Left renal pelvis (tissue), 4 donors: ENCODE measurements around the gene WLS. TPM values are rescaled to one million over a fixed set of nuclear protein-coding genes. Genes with fewer than 3 reads are reported as not detected.

Experiments
- DNase-seq, 4 donors: peaks; one replicate each; pipeline ENCODE4 v3.0.0-alpha.2; 2013; ENCODE audit warnings: low read depth in 4 of 4, low spot score in 3 of 4
- polyA plus RNA-seq, 4 donors: library from polyadenylated mRNA; unstranded; fragments of 120-200 nt; gene quantifications; one replicate each; pipeline ENCODE4 v1.2.1, GENCODE V29; 2013; ENCODE audit not compliant: insufficient read length in 4 of 4

WLS gene
- polyA plus RNA-seq, 4 donors, result 123 to 157 (median 145) TPM

DNA sequence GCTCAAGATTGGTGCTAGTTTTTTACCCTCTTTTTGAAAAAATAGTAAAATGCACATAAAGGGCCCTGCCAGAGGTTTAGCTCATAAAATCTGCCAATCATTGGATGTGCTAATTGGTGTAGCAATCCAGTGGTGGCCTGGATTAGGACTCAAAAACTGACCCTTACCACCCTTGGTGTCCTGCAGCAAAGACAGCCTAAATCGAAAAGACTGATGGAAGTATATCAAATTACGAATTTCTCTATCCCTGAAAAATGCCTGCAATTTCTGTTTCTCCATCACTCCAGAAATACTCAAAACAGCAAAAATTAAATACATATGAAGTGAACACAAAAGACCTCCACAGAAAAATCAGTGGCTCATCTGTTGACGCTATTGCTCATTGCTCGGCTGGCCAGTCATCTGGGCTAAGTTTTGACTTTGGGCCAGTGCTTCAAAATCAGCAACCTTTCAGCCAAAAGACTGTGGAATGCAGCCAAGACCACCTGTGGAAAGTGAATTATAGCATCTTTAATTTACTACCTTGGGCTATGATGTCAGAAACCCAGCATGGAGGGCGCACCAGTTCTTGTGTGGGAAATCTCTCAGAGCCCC, 30.0 kb downstream of the WLS start:
- no peak for DNase-seq

DNA sequence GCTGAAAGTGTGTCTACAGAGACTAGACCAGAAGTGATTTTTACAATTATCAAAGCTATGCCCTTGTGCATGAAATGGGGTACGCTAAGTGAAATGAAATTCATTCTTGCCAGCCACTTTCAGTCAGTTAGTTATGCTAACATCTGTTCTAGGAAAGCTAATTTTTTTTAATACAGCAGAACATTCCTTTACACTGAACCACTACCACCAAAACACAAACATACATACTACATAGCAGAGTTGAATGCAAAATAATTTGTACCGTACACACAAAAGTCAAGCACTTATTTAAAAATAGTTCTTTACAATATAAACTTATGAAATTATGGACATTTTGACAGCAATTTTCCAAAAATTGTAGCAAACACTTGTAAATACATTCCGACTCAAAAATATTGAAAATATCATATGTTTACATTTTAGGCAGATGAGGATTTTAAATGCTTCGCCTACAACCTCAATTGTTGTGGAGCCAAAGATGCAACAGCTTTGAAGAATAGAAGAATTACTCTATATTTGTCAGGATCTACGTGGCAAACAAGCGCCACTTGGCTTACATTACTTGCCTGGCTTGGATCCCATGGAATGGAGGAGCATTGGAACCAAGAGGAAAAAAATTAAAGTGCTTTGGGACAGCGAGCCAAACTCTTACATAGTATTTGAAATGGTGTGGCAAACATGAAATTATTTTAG, 30.6 kb downstream of the WLS start:
- DNase-seq, result no peak

DNA sequence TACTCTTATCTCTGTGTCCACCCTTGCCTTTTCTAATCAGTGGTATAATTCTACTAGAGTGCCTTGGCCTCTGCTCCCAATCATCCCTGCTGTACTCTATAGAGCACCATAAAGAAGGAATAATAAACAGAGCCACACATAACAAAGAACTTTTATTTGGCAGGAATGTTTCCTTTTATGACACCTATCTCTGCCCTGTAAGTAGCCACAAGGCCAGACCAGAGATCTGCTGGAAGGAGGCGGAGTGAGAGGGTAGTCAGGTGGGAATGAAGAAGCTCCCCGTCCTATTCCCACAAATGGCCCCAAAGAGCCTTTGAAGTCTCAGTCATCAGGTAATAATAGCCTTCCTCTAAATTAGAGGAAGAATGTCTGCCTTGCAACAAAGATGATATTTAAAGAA, 32.7 kb downstream of the WLS start:
- DNase-seq, result no peak

DNA sequence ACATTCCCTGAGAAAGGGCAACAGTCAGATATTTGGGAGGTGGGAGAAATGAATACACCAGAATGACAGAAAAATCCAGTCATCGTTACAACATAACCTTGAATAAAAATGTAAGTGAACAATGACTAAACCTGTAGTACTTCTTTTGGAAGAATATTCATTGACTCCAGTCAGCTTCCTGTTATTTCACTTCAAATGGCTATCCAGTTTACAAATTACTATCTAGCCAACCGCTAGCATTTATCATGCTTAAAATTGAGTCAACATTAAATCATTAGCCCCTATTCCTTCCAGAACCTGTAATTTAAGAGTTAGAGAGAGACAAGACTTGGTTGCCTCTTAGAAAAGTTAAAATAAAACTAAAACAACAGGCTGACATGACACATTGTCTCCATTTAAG, 33.6 kb downstream of the WLS start:
- no peak for DNase-seq

DNA sequence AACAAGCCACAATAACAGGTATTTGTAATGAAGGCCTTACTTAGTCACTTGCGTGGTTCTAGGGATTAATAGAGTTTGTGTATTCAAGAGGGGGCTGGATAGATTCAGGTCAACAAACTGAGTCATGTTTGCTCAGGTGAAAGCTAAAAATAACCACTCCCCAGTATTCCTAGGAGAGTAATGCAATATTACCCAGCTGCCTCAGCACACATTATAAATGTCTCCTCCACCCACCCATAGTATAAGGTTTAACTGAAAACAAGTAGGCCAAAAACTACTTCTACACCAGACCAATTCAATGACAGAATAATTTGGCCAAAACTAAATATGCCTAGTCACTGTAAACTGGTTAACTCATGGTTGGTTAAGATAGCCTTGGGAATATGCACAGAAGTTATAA, 34.4 kb downstream of the WLS start:
- no peak for DNase-seq

DNA sequence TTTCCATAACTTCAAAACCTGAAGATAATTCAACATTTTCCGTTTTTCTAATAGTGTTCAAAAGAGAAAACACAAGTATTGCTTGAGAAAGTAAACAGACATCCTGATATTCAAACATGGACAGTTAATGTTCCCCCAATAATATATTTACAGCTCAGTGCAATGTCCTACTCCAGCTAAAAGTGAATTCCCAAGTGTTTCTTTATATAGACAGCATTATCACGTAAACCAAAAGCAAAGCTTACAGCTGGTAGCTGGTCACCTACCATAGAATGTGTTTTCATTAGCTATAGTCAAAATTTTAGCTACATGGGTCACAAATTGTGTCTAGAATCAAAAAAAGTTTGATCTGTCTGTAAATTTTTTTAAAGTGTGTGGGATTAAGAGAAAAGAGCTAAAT, 34.9 kb downstream of the WLS start:
- no peak for DNase-seq

DNA sequence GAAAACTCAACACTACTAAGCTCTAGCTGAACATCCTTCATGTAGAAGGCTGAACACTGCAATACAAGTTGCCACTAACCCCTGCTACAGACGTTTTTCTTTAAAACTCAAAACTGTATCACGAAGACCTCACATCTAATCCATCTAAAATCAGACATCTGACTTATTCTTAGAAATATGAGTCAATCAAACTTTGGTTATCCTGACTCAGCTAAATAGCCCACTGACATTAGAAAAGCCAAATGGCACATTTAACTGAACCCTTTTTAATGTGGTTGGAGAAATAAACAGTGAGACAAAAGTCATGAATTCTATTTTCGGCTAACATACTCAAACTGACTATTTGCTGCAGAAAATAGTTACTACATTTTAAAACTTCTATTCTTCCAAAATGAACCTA, 35.6 kb downstream of the WLS start:
- DNase-seq, result no peak

DNA sequence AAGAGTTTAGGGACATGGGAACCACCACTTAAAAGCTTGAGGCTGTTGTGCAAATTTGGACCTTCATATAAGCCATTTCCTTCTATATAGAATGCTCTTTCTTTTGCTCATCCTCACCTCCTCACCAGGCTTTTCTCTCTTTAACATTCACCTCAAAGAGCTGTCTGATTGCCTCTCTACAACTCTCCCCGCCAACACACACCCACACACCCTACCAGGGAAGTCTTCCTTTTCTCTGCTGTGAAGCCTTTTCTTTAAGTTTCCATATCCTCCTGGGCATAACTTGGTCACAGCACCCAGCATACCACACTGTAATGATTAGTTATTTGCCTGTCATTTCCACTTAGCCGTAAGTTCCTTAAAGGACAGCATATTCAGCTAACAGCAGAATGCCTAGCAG, 40.6 kb downstream of the WLS start:
- DNase-seq, result no peak

DNA sequence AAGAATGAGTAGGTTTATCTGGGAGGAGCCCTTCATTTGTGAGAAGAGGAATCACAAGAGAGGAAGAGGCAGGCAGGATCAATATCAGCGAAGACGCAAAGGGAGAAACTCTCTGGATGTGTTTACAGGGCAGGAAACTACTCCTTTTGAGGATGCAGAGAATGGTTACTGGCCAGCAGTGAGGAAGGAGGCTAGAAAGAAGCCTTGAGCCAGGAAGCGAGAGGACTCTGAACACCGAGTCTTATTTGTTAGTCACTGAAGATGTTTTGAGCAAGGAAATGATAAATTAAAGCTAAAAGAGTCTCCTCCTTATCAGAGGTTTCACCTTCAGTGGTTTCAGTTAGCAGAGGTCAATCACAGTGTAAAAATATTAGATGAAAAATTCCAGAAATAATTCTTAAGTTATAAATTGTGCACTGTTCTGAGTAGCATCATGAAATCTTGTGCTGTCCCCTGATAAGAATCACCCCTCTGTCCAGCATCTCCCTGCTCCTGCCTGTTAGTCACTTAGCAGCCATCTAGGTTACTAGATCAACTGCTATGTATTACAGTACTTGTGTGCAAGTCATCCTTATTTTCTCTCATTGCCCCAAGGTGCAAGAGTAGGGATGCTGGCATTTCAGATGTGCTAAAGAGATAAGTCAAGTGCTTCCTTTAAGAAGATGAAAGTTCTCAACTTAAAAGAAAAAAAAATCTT, 43.5 kb downstream of the WLS start:
- no peak for DNase-seq

DNA sequence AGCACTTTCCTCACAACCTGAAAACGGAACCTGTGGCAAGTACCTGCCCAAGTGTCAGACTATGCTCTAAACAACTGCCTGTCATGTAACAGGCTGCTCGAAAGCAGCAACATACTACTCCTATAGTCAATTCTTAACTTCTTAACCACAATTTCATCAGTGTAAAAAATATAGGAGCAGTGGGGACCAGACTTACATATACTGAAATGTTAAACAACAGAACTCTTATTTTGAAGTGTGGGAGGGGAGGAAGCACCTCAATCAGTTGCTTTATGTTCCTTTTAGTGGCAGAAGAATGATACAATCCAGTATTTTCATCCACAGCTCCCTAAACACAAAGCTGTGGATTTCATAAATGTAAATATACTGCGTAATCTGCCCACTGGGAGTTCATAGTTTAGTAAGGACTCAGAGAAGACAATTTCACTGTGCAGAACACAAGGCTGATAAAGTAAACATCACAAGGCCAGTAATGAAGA, 44.2 kb downstream of the WLS start:
- no peak for DNase-seq

DNA sequence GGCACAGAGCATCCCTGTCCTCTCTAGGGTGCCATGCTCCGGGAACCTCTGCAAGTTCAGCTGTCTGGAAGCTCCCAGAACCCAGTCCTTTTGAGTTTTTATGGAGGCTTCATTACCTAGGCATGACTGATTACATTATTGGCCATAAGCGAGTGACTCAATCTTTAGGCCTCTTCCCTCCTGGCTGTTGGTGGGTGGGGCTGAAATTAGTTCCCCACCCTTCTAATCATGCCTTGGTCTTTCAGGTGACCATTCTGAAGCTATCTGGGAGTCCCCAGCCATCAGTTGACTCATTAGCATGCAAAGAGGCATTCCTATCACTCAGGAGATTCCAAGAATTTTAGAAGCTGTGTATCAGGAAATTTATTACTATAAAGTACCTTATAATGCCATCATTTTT, 46.6 kb downstream of the WLS start:
- no peak for DNase-seq

DNA sequence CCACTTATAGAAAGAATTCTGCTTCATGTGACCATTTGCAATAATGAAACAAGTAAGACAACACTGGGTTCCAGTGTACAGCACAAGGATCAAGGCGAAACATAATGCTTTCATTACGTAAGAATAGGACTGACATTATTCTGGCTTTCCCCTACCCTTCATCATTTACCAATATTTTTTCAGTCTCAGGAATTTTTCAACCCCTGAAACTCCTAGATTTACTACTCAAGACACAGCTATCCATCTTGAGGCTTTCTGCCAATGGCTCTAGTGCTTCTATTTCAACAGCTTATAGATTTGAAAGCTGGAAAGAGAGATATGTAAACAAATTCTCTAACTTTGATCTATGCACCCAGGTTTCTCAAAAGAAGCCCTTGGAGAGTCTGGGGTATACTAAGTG, 48.4 kb downstream of the WLS start:
- DNase-seq, result no peak

DNA sequence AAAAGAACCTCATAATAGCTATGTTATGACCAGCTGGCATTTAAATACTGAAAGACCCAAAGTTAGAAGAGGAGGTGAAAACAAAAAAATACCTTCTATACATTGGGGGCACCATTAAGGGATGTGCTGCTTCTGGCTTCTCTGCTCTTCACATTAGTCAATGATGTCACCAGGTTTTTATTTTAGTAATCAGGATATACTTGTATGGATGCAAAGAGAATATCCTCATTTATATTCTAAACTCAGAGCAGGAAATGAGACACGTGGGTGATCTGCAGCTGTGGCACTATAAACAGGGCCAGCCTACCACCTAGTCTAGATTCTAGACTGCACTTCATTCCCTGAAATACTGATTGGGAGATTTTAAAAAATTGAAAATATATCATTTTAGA, 51.2 kb downstream of the WLS start:
- DNase-seq, result no peak

DNA sequence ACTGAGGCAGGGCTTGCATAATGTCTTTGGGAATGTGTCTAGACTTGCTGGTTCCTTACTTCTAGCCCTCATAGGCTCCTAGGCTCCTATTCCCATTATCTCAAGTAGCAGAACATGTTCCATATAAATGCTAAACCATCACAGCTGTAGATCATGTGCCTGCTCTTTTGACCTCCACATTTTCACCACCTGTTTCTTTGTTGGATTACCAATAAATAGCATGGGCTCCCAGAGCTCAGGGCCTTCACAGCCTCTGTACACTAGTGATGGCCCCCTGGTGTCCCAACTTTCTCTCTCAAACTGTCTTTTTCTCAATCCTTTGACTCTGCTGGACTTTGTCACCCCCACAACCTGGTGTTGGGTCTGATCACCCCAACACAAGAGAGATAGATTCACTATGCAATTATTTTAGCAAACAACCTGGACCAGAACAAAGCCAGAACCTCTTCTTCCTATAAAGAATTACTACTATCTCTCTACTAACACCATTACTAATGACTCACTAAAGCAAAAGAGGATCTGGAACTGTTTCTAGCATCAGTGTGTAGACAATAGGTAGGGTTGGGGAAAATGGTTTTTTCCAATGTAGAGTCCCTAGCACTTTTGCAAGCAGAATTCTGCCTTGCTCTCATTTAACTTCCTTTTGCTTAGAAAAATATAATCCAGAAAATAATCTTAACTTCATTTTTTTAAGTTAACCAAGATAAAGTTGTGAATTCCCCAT, 51.7 kb downstream of the WLS start:
- DNase-seq, result no peak

DNA sequence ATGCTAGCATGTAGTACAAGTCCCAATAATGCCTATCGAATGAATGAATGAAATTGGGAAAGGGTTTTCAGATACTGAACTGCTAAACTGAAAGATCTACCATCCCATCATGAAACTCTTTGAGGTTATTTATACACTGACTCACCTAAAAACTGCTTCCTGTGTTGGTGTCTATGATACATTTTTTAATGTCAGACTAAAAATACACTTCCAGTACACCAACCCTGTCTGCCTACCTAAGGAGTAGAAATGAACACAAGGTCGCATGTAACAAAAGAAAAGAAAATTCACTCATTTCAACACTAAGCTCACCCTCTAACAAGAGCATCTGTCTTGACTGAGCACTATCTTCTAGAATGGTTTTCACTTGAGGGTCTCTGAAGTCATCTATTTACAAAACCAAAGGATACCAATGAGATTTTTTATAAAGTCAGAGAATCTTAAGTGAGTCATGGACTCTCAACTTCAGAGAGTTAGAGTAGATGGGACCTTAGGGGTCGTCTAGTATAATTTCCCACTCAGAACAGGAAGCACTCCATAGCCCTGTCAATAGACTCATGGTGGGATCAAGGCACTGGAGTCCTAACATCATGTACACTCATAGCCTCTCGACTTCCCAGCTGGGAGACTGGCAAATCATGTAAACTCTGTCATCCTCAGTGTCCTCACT, 53.4 kb downstream of the WLS start:
- DNase-seq, result no peak

DNA sequence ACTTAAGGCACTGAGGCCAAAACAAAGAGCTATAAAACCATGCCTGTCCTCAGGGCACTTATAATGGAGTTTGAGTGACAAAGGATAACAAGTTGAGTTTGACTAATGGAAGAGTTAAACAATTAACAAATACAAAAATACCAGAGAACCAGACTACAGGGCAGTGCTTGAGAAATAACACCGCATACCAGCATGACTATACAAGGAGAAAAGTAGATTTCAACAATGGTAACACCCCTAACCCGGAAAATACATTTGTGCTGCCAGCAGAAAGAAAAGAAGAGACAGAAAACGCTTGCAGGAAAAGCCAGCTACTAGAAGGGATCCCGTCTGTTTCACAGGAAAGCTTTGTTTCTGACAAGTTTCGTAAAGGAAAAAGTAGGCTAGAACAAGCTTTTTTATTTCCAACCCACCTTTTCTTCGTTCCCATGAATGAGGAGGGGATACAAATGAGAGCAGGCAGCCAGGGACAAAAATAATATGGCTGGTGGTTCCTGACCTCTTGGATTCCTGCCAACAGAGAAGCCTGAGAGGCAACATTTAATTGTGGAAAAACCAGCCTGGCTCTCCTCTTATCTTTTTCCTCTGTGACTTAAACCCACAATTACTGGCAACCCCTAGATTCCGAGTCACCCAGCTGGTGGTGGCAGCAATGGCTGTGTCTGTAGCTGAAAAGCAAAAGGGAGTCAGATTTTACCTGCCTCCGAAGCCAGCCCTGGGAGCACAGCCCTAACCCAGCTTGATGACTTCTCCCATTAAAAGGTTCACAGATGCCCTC, 56.5 kb downstream of the WLS start:
- no peak for DNase-seq

DNA sequence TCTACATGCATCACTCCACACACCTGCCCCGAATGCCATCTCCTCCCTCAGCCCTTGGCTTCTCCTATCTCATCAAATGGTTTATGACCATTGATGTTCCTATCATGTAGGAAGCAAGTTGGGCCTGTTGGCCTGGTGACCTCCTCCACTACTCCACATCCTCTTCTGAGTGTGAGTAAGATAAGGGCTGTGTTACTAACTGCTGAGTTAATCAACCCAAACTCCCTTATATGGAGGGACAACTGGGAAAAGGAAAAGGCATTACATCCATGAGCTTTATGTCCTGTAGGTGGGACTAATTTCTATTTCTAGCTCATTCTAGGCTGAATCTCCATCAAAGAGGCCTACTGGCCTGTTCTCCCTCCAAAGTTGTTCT, 57.6 kb downstream of the WLS start:
- DNase-seq, result no peak

DNA sequence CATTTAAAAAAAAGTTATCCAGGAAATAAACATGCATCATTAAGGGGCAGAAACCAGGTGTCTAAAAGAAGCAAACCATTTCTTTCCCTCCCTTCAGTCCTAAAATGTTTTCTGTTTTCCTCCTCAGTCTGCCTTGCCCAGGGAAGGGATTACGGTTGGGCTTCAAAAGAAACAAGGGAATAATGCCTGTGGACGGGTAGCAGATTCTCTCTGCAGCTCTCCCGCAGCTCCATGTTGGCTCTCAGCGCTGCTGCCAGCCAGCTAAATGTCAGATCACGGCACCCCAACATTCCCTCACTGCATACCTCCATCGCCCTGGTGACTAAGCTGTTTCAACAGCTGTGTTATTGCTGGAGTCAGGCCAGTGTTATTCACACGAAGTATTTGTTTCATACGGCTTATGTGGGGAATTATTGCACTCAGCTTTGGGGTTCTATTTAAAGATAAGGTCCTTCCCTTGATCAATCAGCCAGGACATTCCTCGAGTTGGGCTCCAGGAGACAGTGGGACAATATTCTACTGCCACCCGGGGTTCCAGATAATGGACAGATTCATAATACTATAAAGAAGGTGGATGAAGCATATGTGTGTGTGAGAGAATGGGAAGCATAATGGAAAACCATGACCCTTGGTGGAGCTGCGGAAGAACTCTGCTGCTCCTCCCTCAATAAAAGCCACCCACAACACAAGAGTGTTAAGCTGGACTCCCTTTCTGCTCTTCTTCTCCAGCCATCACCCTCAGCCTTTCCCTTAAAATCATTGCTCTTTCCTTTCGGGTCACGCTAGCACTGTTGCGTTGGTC, 58.2 kb downstream of the WLS start:
- DNase-seq, result peak in 2 of 4 donors; percentile 48 to 53

DNA sequence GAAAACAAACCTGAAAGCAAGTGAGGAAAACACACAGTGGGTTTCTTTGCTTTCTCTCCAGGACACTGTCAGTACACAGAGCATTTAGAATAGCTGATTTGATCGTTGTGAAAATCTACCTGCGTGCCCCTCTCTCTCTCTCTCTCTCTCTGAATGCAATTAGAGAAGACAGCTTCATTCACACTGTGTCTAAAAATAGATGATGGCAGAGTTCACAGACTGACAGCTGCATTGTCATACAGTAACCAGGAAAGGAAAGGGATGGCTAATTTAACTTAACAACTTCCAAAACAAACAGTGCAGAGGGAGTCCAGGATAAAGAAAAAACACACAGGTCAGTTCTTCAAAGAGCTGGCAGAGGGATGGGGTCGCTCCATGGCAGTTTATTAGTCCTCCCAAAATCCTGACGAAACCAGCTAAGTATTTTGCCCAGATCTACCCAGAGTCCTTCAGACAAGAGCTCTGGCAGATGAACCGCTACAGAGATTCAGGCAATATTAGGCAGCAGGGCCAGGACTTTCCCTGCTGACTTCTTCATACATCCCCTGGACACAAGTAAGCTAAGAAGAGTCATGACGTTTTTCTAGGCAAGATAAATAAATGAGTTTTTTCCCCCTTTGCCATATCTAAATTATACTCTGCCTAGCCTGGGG, 58.9 kb downstream of the WLS start:
- peak in 1 of 4 donors; percentile 45 for DNase-seq
